ENCODE results near the gene TGFBRAP1. TPM values are rescaled to one million over a fixed set of nuclear protein-coding genes. Genes with fewer than 3 reads are reported as not detected.
A peak's percentile ranks its signal among the peaks of the same experiment; 100 is the strongest.

TGFBRAP1 gene
- total RNA-seq, 1 experiment from 2014 or later = 26.5 TPM

GRCh38 chr2:105373344-105373781 lies 43.8 kb upstream of the TGFBRAP1 start:
- ATAC-seq = no peak
- BruUV-seq (replicated peaks) = no TSS peak
- Histone ChIP-seq H4K20me1 (ENCODE audit: low read length) (peaks cover 9% of the 10 kb centered on the region; the same call in 1 of the 2 replicates), H3K36me3 (ENCODE audit: low read depth, low read length) (peaks cover 63% of the 10 kb centered on the region), H2AFZ (ENCODE audit: low read length) (no peak overlapping the region), H3K4me1 (ENCODE audit: insufficient read depth, low read length) (peaks cover 39% of the 10 kb centered on the region), H3K9me3 (ENCODE audit: low read length) (no peaks in the 10 kb centered on the region), H3K4me3 (ENCODE audit: low read length) (no peak overlapping the region), H3K9ac (ENCODE audit: low read length) (no peak overlapping the region), H3K27ac (ENCODE audit: low read length) (no peak overlapping the region), H3K4me2 (ENCODE audit: low read length) (no peak overlapping the region), H3K27me3 (ENCODE audit: low read length) (no peaks in the 10 kb centered on the region), H3K9me2 (replicated peaks; ENCODE audit: low read length) (no peaks in the 10 kb centered on the region), H3F3A (ENCODE audit: low read length, unreplicated experiment) (no peaks in the 10 kb centered on the region), H3K79me2 (ENCODE audit: low read length) (peaks cover 65% of the 10 kb centered on the region)
- ChIA-PET CTCF (no interaction called here), POLR2A (ENCODE audit: unreplicated experiment) (no interaction called here)
- no peak for TF ChIP-seq EZH2 (IDR thresholded peaks at IDR 0.05; ENCODE audit: low read length, unreplicated experiment)
- TF ChIP-seq CTCF (conservative IDR thresholded peaks at IDR 0.05; ENCODE audit: low read depth, low read length) = no peak
- TF ChIP-seq EZH2phosphoT487 (IDR thresholded peaks at IDR 0.05; ENCODE audit: borderline replicate concordance, low read length) = no peak
- intact Hi-C loops (cut with micrococcal nuclease) = no loop called here
- no peak for DNase-seq

- Histone ChIP-seq H3K9ac (ENCODE audit: low read length) (no peak overlapping the region), H3K36me3 (ENCODE audit: low read depth, low read length) (peaks cover 72% of the 10 kb centered on the region), H3K4me3 (ENCODE audit: low read length) (no peak overlapping the region), H3K79me2 (ENCODE audit: low read length) (peaks cover 56% of the 10 kb centered on the region), H3K4me1 (ENCODE audit: insufficient read depth, low read length) (peaks cover 35% of the 10 kb centered on the region), H3K27ac (ENCODE audit: low read length) (peak overlapping the region; percentile 51), H2AFZ (ENCODE audit: low read length) (no peak overlapping the region), H4K20me1 (ENCODE audit: low read length) (peaks cover 6% of the 10 kb centered on the region; the same call in 1 of the 2 replicates), H3K27me3 (ENCODE audit: low read length) (no peaks in the 10 kb centered on the region), H3F3A (ENCODE audit: low read length, unreplicated experiment) (no peaks in the 10 kb centered on the region), H3K4me2 (ENCODE audit: low read length) (0 out of 2 replicates have a peak overlapping the region, but pooled peaks have one; percentile 6), H3K9me2 (replicated peaks; ENCODE audit: low read length) (no peaks in the 10 kb centered on the region), H3K9me3 (ENCODE audit: low read length) (no peaks in the 10 kb centered on the region)
- no TSS peak for BruUV-seq (replicated peaks)
- ChIA-PET CTCF (no interaction called here), POLR2A (ENCODE audit: unreplicated experiment) (no interaction called here)
- TF ChIP-seq EZH2 (IDR thresholded peaks at IDR 0.05; ENCODE audit: low read length, unreplicated experiment) (no peak), CTCF (conservative IDR thresholded peaks at IDR 0.05; ENCODE audit: low read depth, low read length) (no peak), EZH2phosphoT487 (IDR thresholded peaks at IDR 0.05; ENCODE audit: borderline replicate concordance, low read length) (no peak)
- DNase-seq = no peak
- intact Hi-C loops (cut with micrococcal nuclease) = loop anchor here (2.0 kb wide), 1 partner anchor 29 kb away; no protein-coding TSS in a partner anchor
- ATAC-seq = peak; percentile 17; the same call in 1 of the 2 replicates
These were observed 42.3 kb upstream of the TGFBRAP1 start for GRCh38 chr2:105371810-105372209.

- ChIA-PET POLR2A (ENCODE audit: unreplicated experiment) (no interaction called here), CTCF (interaction anchor here (0.8 kb wide), 1 partner anchor 150 kb away, joined by 3 read pairs; no protein-coding TSS in a partner anchor)
- Histone ChIP-seq H3K9me3 (ENCODE audit: low read length) (no peaks in the 10 kb centered on the region), H3K4me2 (ENCODE audit: low read length) (0 out of 2 replicates have a peak overlapping the region, but pooled peaks have one; percentile 6), H3K9ac (ENCODE audit: low read length) (no peak overlapping the region), H3F3A (ENCODE audit: low read length, unreplicated experiment) (no peaks in the 10 kb centered on the region), H3K27me3 (ENCODE audit: low read length) (no peaks in the 10 kb centered on the region), H2AFZ (ENCODE audit: low read length) (no peak overlapping the region), H3K79me2 (ENCODE audit: low read length) (peaks cover 50% of the 10 kb centered on the region), H3K27ac (ENCODE audit: low read length) (peak overlapping the region; percentile 51), H3K9me2 (replicated peaks; ENCODE audit: low read length) (no peaks in the 10 kb centered on the region), H3K36me3 (ENCODE audit: low read depth, low read length) (peaks cover 71% of the 10 kb centered on the region), H4K20me1 (ENCODE audit: low read length) (peaks cover 6% of the 10 kb centered on the region; the same call in 1 of the 2 replicates), H3K4me1 (ENCODE audit: insufficient read depth, low read length) (peaks cover 30% of the 10 kb centered on the region), H3K4me3 (ENCODE audit: low read length) (no peak overlapping the region)
- ATAC-seq (peak; percentile 18; the same call in 1 of the 2 replicates), DNase-seq (peak; percentile 70)
- no peak for TF ChIP-seq EZH2phosphoT487 (IDR thresholded peaks at IDR 0.05; ENCODE audit: borderline replicate concordance, low read length)
- no peak for TF ChIP-seq EZH2 (IDR thresholded peaks at IDR 0.05; ENCODE audit: low read length, unreplicated experiment)
- no peak for TF ChIP-seq CTCF (conservative IDR thresholded peaks at IDR 0.05; ENCODE audit: low read depth, low read length)
- BruUV-seq (replicated peaks) = no TSS peak
- intact Hi-C loops (cut with micrococcal nuclease) = loop anchor here (2.0 kb wide), 1 partner anchor 30 kb away; no protein-coding TSS in a partner anchor
These were observed 41.6 kb upstream of the TGFBRAP1 start for GRCh38 chr2:105371156-105371555.

Measured in PC-3 (cell line).